ENCODE data around the gene MEGF11. TPM values are rescaled to one million over a fixed set of nuclear protein-coding genes. Genes with fewer than 3 reads are reported as not detected.
A peak's percentile ranks its signal among the peaks of the same experiment; 100 is the strongest.

Gene MEGF11
- total and polyA plus RNA-seq, 4 donors: 6.2 to 20.3 (median 14.0) TPM

GRCh38 chr15:65963358-65963757 lies 290.2 kb downstream of the MEGF11 start:
- DNase-seq (ENCODE audit: low read depth in 4 of 6, low spot score in 6 of 6): no peak
- Histone ChIP-seq H3K27ac (ENCODE audit: low read depth, low read length) (no peak overlapping the region), H3K9me3 (ENCODE audit: control insufficient read depth, insufficient read depth, low read length) (no peaks in the 10 kb centered on the region), H3K36me3 (ENCODE audit: control insufficient read depth, insufficient read depth, low read length) (peaks cover 5% of the 10 kb centered on the region), H3K27me3 (ENCODE audit: control insufficient read depth, insufficient read depth, low read length) (peaks cover 6% of the 10 kb centered on the region), H3K4me1 (ENCODE audit: control insufficient read depth, insufficient read depth, low read length) (peaks cover 4% of the 10 kb centered on the region), H3K4me3 (ENCODE audit: low read depth, low read length) (no peak overlapping the region)
- no CpG with 5 or more reads among the region's 5 CpGs for WGBS (ENCODE audit: insufficient coverage)

- peaks cover 6% of the 10 kb centered on the region for H3K27me3 ChIP-seq (ENCODE audit: control insufficient read depth, insufficient read depth, low read length)
- H3K36me3 ChIP-seq (ENCODE audit: control insufficient read depth, insufficient read depth, low read length): peaks cover 5% of the 10 kb centered on the region
- DNase-seq (ENCODE audit: low read depth in 4 of 6, low spot score in 6 of 6): no peak
- H3K9me3 ChIP-seq (ENCODE audit: control insufficient read depth, insufficient read depth, low read length): no peaks in the 10 kb centered on the region
- no peak overlapping the region for H3K4me3 ChIP-seq (ENCODE audit: low read depth, low read length)
- peaks cover 5% of the 10 kb centered on the region for H3K4me1 ChIP-seq (ENCODE audit: control insufficient read depth, insufficient read depth, low read length)
- H3K27ac ChIP-seq (ENCODE audit: low read depth, low read length): no peak overlapping the region
- no CpG with 5 or more reads among the region's 3 CpGs for WGBS (ENCODE audit: insufficient coverage)
Measured at GRCh38 chr15:65962187-65962586, 291.4 kb downstream of the MEGF11 start.

- Histone ChIP-seq H3K4me1 (ENCODE audit: control insufficient read depth, insufficient read depth, low read length) (peaks cover 5% of the 10 kb centered on the region), H3K4me3 (ENCODE audit: low read depth, low read length) (no peak overlapping the region), H3K9me3 (ENCODE audit: control insufficient read depth, insufficient read depth, low read length) (no peaks in the 10 kb centered on the region), H3K27me3 (ENCODE audit: control insufficient read depth, insufficient read depth, low read length) (peaks cover 6% of the 10 kb centered on the region), H3K36me3 (ENCODE audit: control insufficient read depth, insufficient read depth, low read length) (peaks cover 5% of the 10 kb centered on the region), H3K27ac (ENCODE audit: low read depth, low read length) (no peak overlapping the region)
- WGBS (ENCODE audit: insufficient coverage): 64% methylated on average over 3 of the region's 3 CpGs
- DNase-seq (ENCODE audit: low read depth in 4 of 6, low spot score in 6 of 6): no peak
Measured at GRCh38 chr15:65960586-65960985, 293.0 kb downstream of the MEGF11 start.

- WGBS (ENCODE audit: insufficient coverage): no CpG with 5 or more reads among the region's 3 CpGs
- Histone ChIP-seq H3K27ac (ENCODE audit: low read depth, low read length) (no peak overlapping the region), H3K4me1 (ENCODE audit: control insufficient read depth, insufficient read depth, low read length) (peaks cover 5% of the 10 kb centered on the region), H3K9me3 (ENCODE audit: control insufficient read depth, insufficient read depth, low read length) (no peaks in the 10 kb centered on the region), H3K27me3 (ENCODE audit: control insufficient read depth, insufficient read depth, low read length) (peaks cover 5% of the 10 kb centered on the region), H3K4me3 (ENCODE audit: low read depth, low read length) (no peak overlapping the region), H3K36me3 (ENCODE audit: control insufficient read depth, insufficient read depth, low read length) (no peaks in the 10 kb centered on the region)
- DNase-seq (ENCODE audit: low read depth in 4 of 6, low spot score in 6 of 6): no peak
Measured at GRCh38 chr15:65958835-65959234, 294.7 kb downstream of the MEGF11 start.

- Histone ChIP-seq H3K27me3 (ENCODE audit: control insufficient read depth, insufficient read depth, low read length) (peaks cover 1% of the 10 kb centered on the region), H3K36me3 (ENCODE audit: control insufficient read depth, insufficient read depth, low read length) (no peaks in the 10 kb centered on the region), H3K4me1 (ENCODE audit: control insufficient read depth, insufficient read depth, low read length) (peaks cover 5% of the 10 kb centered on the region), H3K9me3 (ENCODE audit: control insufficient read depth, insufficient read depth, low read length) (no peaks in the 10 kb centered on the region), H3K27ac (ENCODE audit: low read depth, low read length) (no peak overlapping the region), H3K4me3 (ENCODE audit: low read depth, low read length) (no peak overlapping the region)
- no peak for DNase-seq (ENCODE audit: low read depth in 4 of 6, low spot score in 6 of 6)
- WGBS (ENCODE audit: insufficient coverage): 38% methylated on average over 6 of the region's 7 CpGs
Measured at GRCh38 chr15:65957451-65957850, 296.1 kb downstream of the MEGF11 start.

- no peak overlapping the region for H3K4me3 ChIP-seq (ENCODE audit: low read depth, low read length)
- no CpG with 5 or more reads among the region's 3 CpGs for WGBS (ENCODE audit: insufficient coverage)
- no peaks in the 10 kb centered on the region for H3K27me3 ChIP-seq (ENCODE audit: control insufficient read depth, insufficient read depth, low read length)
- peak in 1 of 6 donors; percentile 88 for DNase-seq (ENCODE audit: low read depth in 4 of 6, low spot score in 6 of 6)
- H3K27ac ChIP-seq (ENCODE audit: low read depth, low read length): no peak overlapping the region
- H3K36me3 ChIP-seq (ENCODE audit: control insufficient read depth, insufficient read depth, low read length): no peaks in the 10 kb centered on the region
- no peaks in the 10 kb centered on the region for H3K9me3 ChIP-seq (ENCODE audit: control insufficient read depth, insufficient read depth, low read length)
- H3K4me1 ChIP-seq (ENCODE audit: control insufficient read depth, insufficient read depth, low read length): peaks cover 5% of the 10 kb centered on the region
Measured at GRCh38 chr15:65956899-65957298, 296.7 kb downstream of the MEGF11 start.

- Histone ChIP-seq H3K27me3 (ENCODE audit: control insufficient read depth, insufficient read depth, low read length) (no peaks in the 10 kb centered on the region), H3K4me1 (ENCODE audit: control insufficient read depth, insufficient read depth, low read length) (peaks cover 5% of the 10 kb centered on the region), H3K36me3 (ENCODE audit: control insufficient read depth, insufficient read depth, low read length) (no peaks in the 10 kb centered on the region), H3K9me3 (ENCODE audit: control insufficient read depth, insufficient read depth, low read length) (no peaks in the 10 kb centered on the region), H3K4me3 (ENCODE audit: low read depth, low read length) (no peak overlapping the region), H3K27ac (ENCODE audit: low read depth, low read length) (no peak overlapping the region)
- WGBS (ENCODE audit: insufficient coverage): 92% methylated on average over 2 of the region's 2 CpGs
- DNase-seq (ENCODE audit: low read depth in 4 of 6, low spot score in 6 of 6): no peak
Measured at GRCh38 chr15:65956307-65956706, 297.2 kb downstream of the MEGF11 start.

- Histone ChIP-seq H3K4me1 (ENCODE audit: control insufficient read depth, insufficient read depth, low read length) (peaks cover 11% of the 10 kb centered on the region), H3K4me3 (ENCODE audit: low read depth, low read length) (no peak overlapping the region), H3K27ac (ENCODE audit: low read depth, low read length) (no peak overlapping the region), H3K27me3 (ENCODE audit: control insufficient read depth, insufficient read depth, low read length) (no peaks in the 10 kb centered on the region), H3K9me3 (ENCODE audit: control insufficient read depth, insufficient read depth, low read length) (no peaks in the 10 kb centered on the region), H3K36me3 (ENCODE audit: control insufficient read depth, insufficient read depth, low read length) (no peaks in the 10 kb centered on the region)
- 14% methylated on average over 2 of the region's 4 CpGs for WGBS (ENCODE audit: insufficient coverage)
- peak in 1 of 6 donors; percentile 62 for DNase-seq (ENCODE audit: low read depth in 4 of 6, low spot score in 6 of 6)
Measured at GRCh38 chr15:65954289-65954741, 299.2 kb downstream of the MEGF11 start.

GRCh38 chr15:65953622-65954021 lies 299.9 kb downstream of the MEGF11 start:
- WGBS (ENCODE audit: insufficient coverage): 83% methylated on average over 1 of the region's 7 CpGs
- no peaks in the 10 kb centered on the region for H3K9me3 ChIP-seq (ENCODE audit: control insufficient read depth, insufficient read depth, low read length)
- H3K4me3 ChIP-seq (ENCODE audit: low read depth, low read length): no peak overlapping the region
- H3K36me3 ChIP-seq (ENCODE audit: control insufficient read depth, insufficient read depth, low read length): no peaks in the 10 kb centered on the region
- peaks cover 15% of the 10 kb centered on the region for H3K4me1 ChIP-seq (ENCODE audit: control insufficient read depth, insufficient read depth, low read length)
- no peaks in the 10 kb centered on the region for H3K27me3 ChIP-seq (ENCODE audit: control insufficient read depth, insufficient read depth, low read length)
- DNase-seq (ENCODE audit: low read depth in 4 of 6, low spot score in 6 of 6): no peak
- no peak overlapping the region for H3K27ac ChIP-seq (ENCODE audit: low read depth, low read length)

- no peak overlapping the region for H3K4me3 ChIP-seq (ENCODE audit: low read depth, low read length)
- H3K9me3 ChIP-seq (ENCODE audit: control insufficient read depth, insufficient read depth, low read length): no peaks in the 10 kb centered on the region
- no peaks in the 10 kb centered on the region for H3K36me3 ChIP-seq (ENCODE audit: control insufficient read depth, insufficient read depth, low read length)
- peak in 1 of 6 donors; percentile 70 for DNase-seq (ENCODE audit: low read depth in 4 of 6, low spot score in 6 of 6)
- no peak overlapping the region for H3K27ac ChIP-seq (ENCODE audit: low read depth, low read length)
- H3K27me3 ChIP-seq (ENCODE audit: control insufficient read depth, insufficient read depth, low read length): no peaks in the 10 kb centered on the region
- H3K4me1 ChIP-seq (ENCODE audit: control insufficient read depth, insufficient read depth, low read length): peaks cover 14% of the 10 kb centered on the region
- 46% methylated on average over 7 of the region's 7 CpGs for WGBS (ENCODE audit: insufficient coverage)
Measured at GRCh38 chr15:65952391-65953053, 301.0 kb downstream of the MEGF11 start.
